Hepatocyte (in vitro differentiated cells): ENCODE results near the gene NDUFS6. TPM values are rescaled to one million over a fixed set of nuclear protein-coding genes. Genes with fewer than 3 reads are reported as not detected.
"Not testable (repeated sequence)": the region's sequence is repeated elsewhere in the genome, so short reads cannot be mapped to it uniquely, and the experiment has no call there.

ENCODE experiments used
- DNase-seq: peaks from one replicate; pipeline ENCODE4 v3.0.0-alpha.2; 2016; ENCODE audit warnings: low spot score
- H2AFZ ChIP-seq: fragments of 200-600 bp; sonication (generic); 2 replicates; pipeline ENCODE4 v1.6.0; 2016; ENCODE audit warnings: antibody characterized with exemption, mild to moderate bottlenecking
- H3K27ac ChIP-seq: fragments of 200-600 bp; sonication (generic); 2 replicates; pipeline ENCODE4 v1.5.1; 2016; ENCODE audit warnings: mild to moderate bottlenecking
- H3K27me3 ChIP-seq: fragments of 200-600 bp; sonication (generic); 2 replicates; pipeline ENCODE4 v1.6.1; 2016
- H3K36me3 ChIP-seq: fragments of 200-600 bp; sonication (generic); replicated peaks from 2 replicates; pipeline ENCODE4 v1.5.1; 2016; ENCODE audit warnings: low read depth; ENCODE audit not compliant: insufficient read depth
- H3K4me1 ChIP-seq: fragments of 200-600 bp; sonication (generic); 2 replicates; pipeline ENCODE4 v1.5.1; 2016; ENCODE audit warnings: mild to moderate bottlenecking, moderate library complexity; ENCODE audit not compliant: insufficient read depth
- H3K4me2 ChIP-seq: fragments of 200-600 bp; sonication (generic); 2 replicates; pipeline ENCODE4 v1.6.0; 2016
- H3K4me3 ChIP-seq: fragments of 200-600 bp; sonication (generic); 2 replicates; pipeline ENCODE4 v1.5.1; 2016; ENCODE audit warnings: mild to moderate bottlenecking
- H3K79me2 ChIP-seq: fragments of 200-600 bp; sonication (generic); 2 replicates; pipeline ENCODE4 v1.6.0; 2017; ENCODE audit warnings: mild to moderate bottlenecking
- H3K9me2 ChIP-seq: fragments of 200-600 bp; sonication (generic); replicated peaks from 2 replicates; pipeline ENCODE4 v1.6.0; 2017; ENCODE audit warnings: mild to moderate bottlenecking; ENCODE audit not compliant: insufficient read depth
- H3K9me3 ChIP-seq: fragments of 200-600 bp; sonication (generic); 2 replicates; pipeline ENCODE4 v1.5.1; 2016; ENCODE audit warnings: low read depth, mild to moderate bottlenecking
- H4K20me1 ChIP-seq: fragments of 200-600 bp; sonication (generic); 2 replicates; pipeline ENCODE4 v1.6.0; 2016; ENCODE audit warnings: mild to moderate bottlenecking; ENCODE audit not compliant: insufficient read depth, poor library complexity, severe bottlenecking
- CTCF ChIP-seq: fragments of 200-600 bp; sonication (generic); IDR thresholded peaks from 2 replicates; pipeline ENCODE4 v1.5.1; 2016; ENCODE audit warnings: antibody characterized with exemption, mild to moderate bottlenecking; ENCODE audit not compliant: poor library complexity
- EZH2 ChIP-seq: fragments of 200-600 bp; sonication (generic); IDR thresholded peaks from 2 replicates; pipeline ENCODE4 v1.6.1; 2016; ENCODE audit warnings: antibody characterized with exemption, mild to moderate bottlenecking, borderline replicate concordance
- EZH2phosphoT487 ChIP-seq: fragments of 200-600 bp; sonication (generic); IDR thresholded peaks from one replicate; pipeline ENCODE4 v1.6.1; 2018; ENCODE audit warnings: antibody characterized with exemption, mild to moderate bottlenecking, low read depth, moderate library complexity; ENCODE audit not compliant: unreplicated experiment, severe bottlenecking
- WGBS: methylation state at CpG from one replicate; pipeline ENCODE4 v1.1.6; 2016; ENCODE audit warnings: low lambda C conversion rate; ENCODE audit errors: missing lambda C conversion rate; 5-methylcytosine and 5-hydroxymethylcytosine counted together
- polyA plus RNA-seq: library from polyadenylated mRNA; unstranded; fragments of >200 nt; fragmentation: Nextera tagmentation; extraction: Ambion mirVana; gene quantifications from 2 replicates; pipeline ENCODE4 v1.2.1, GENCODE V29; 2016
- total RNA-seq: library from RNA; depleted of rRNA; stranded (reverse); fragments of >200 nt; gene quantifications from 2 replicates; pipeline ENCODE4 v1.2.3, GENCODE V29; 2014

Gene NDUFS6
- total and polyA plus RNA-seq, 2 experiments from 2014 or later = 29.3 to 108 TPM

- no peaks in the 10 kb centered on the region for H3K9me3 ChIP-seq
- no peaks in the 10 kb centered on the region for H3K9me2 ChIP-seq
- no peak for DNase-seq
- H3K27ac ChIP-seq = no peak overlapping the region
- H3K4me3 ChIP-seq = no peak overlapping the region
- no peak overlapping the region for H2AFZ ChIP-seq
- H3K27me3 ChIP-seq = no peaks in the 10 kb centered on the region
- H4K20me1 ChIP-seq = peaks cover 4% of the 10 kb centered on the region
- H3K4me2 ChIP-seq = no peak overlapping the region
- no peak for TF ChIP-seq CTCF
- TF ChIP-seq EZH2 = no peak
- TF ChIP-seq EZH2phosphoT487 = no peak
- 94% methylated on average over 17 of the region's 17 CpGs for WGBS
- no peaks in the 10 kb centered on the region for H3K4me1 ChIP-seq
- H3K36me3 ChIP-seq = no peaks in the 10 kb centered on the region
- H3K79me2 ChIP-seq = peaks cover 7% of the 10 kb centered on the region
Measured at GRCh38 chr5:1815881-1816292, 14.7 kb downstream of the NDUFS6 start.

GRCh38 chr5:1816495-1817089, 15.4 kb downstream of the NDUFS6 start:
- H3K79me2 ChIP-seq, H3K27me3 ChIP-seq, H3K9me2 ChIP-seq, H3K4me3 ChIP-seq, H4K20me1 ChIP-seq, H3K4me1 ChIP-seq, H3K9me3 ChIP-seq, H3K36me3 ChIP-seq, H3K27ac ChIP-seq, DNase-seq, H2AFZ ChIP-seq, H3K4me2 ChIP-seq: not testable (repeated sequence)
- WGBS = 96% methylated on average over 6 of the region's 18 CpGs

DNA sequence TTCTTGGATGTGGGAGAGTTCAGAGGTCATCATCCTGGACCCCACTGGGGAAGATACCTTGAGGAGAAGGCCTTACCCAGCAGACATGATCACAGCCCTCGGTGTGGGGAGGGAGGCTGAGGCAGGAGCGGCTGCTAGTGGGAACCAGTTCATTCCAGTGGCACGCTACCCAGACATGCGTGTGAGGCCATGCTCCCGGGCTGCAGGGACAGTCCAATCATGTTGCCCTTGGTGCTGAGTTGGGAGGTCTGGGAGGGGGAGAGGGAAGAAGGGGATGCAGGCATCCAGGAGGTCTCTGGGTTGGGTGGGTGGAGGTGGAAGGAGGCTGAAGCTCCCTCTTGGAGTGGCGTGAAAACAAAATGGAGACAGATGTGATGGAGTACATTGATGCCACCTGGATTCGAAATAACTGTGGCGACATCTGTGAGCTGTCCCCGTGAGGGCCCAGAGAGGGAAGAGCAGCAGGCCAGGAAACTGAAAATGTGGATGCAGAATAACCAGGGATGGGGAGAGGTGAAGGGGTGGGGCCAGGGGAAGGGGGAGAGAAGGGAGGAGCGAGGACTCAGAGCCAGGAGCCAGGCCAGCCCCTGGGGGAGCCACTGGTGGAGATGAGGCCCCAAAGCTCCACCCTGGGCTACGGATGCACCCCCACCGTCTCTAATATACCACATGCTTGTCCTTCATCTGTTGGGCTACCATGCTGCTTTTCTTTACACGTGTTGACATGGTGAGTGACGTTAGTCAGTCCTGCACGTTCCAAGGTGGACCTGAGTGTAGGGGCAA, 16.2 kb downstream of the NDUFS6 start:
- WGBS = 91% methylated on average over 12 of the region's 15 CpGs

More for the DNA sequence above, 16.2 kb downstream of the NDUFS6 start:
- H3K4me1 ChIP-seq = no peaks in the 10 kb centered on the region
- no peaks in the 10 kb centered on the region for H3K36me3 ChIP-seq
- no peak overlapping the region for H3K27ac ChIP-seq
- no peak overlapping the region for H2AFZ ChIP-seq
- no peak overlapping the region for H3K4me3 ChIP-seq
- H3K9me2 ChIP-seq = no peaks in the 10 kb centered on the region
- no peak for TF ChIP-seq EZH2
- TF ChIP-seq EZH2phosphoT487 = no peak
- TF ChIP-seq CTCF = no peak
- no peaks in the 10 kb centered on the region for H3K79me2 ChIP-seq
- no peak for DNase-seq
- no peaks in the 10 kb centered on the region for H3K9me3 ChIP-seq
- H4K20me1 ChIP-seq = no peaks in the 10 kb centered on the region
- H3K27me3 ChIP-seq = no peaks in the 10 kb centered on the region
- no peak overlapping the region for H3K4me2 ChIP-seq
